Mononuclear cell (primary cell): ENCODE data around the gene CYP3A5. TPM values are rescaled to one million over a fixed set of nuclear protein-coding genes. Genes with fewer than 3 reads are reported as not detected.
"Not testable (repeated sequence)": the region's sequence is repeated elsewhere in the genome, so short reads cannot be mapped to it uniquely, and the experiment has no call there.

ENCODE experiments used
- H3K27me3 ChIP-seq: 2 replicates; pipeline ENCODE4 v1.6.0; 2011; ENCODE audit warnings: low read length, control low read depth; ENCODE audit not compliant: insufficient read depth
- H3K4me1 ChIP-seq: 2 replicates; pipeline ENCODE4 v1.5.1; 2011; ENCODE audit warnings: mild to moderate bottlenecking, low read length, control low read depth; ENCODE audit not compliant: insufficient read depth
- H3K4me3 ChIP-seq: 2 replicates; pipeline ENCODE4 v1.5.1; 2011; ENCODE audit warnings: mild to moderate bottlenecking, low read length, moderate library complexity
- H3K9me3 ChIP-seq: 2 replicates; pipeline ENCODE4 v1.5.1; 2011; ENCODE audit warnings: low read depth, mild to moderate bottlenecking, control low read depth, low read length
- total RNA-seq: library from RNA; depleted of rRNA; stranded (reverse); fragments of >200 nt; gene quantifications from one replicate; pipeline ENCODE4 v1.2.3, GENCODE V29; 2012

CYP3A5 gene
- total RNA-seq, 1 donor = 0.10 TPM

- Histone ChIP-seq H3K27me3 (no peaks in the 10 kb centered on the region), H3K9me3 (no peaks in the 10 kb centered on the region), H3K4me1 (no peaks in the 10 kb centered on the region), H3K4me3 (no peak overlapping the region)
These were observed 13.8 kb downstream of the CYP3A5 start for GRCh38 chr7:99666013-99666395.

GRCh38 chr7:99665312-99666012, 14.3 kb downstream of the CYP3A5 start:
- Histone ChIP-seq H3K27me3 (no peaks in the 10 kb centered on the region), H3K4me3 (no peak overlapping the region), H3K4me1 (no peaks in the 10 kb centered on the region), H3K9me3 (no peaks in the 10 kb centered on the region)

GRCh38 chr7:99657879-99658278, 21.9 kb downstream of the CYP3A5 start:
- H3K4me3 ChIP-seq, H3K9me3 ChIP-seq, H3K27me3 ChIP-seq, H3K4me1 ChIP-seq: not testable (repeated sequence)

GRCh38 chr7:99654626-99655025, 25.2 kb downstream of the CYP3A5 start:
- H3K27me3 ChIP-seq, H3K4me1 ChIP-seq, H3K9me3 ChIP-seq, H3K4me3 ChIP-seq: not testable (repeated sequence)

DNA sequence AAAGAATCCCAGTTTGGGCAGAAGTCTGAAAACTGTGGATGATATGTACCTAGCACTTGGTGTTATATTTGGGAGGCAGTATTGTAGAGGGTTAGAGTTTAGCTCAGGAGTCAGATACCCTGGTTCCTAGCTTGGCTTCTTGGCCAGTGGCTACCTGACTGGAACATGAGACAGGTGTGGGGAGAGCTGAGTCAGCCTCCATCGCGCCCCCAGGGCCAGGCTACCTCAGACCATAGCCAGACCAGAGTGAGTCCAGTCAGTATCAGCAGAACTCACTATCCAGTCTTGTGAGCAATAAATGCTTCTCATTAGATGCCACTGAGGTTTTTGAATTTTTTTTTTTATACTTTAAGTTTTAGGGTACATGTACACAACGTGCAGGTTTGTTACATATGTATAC, 26.0 kb downstream of the CYP3A5 start:
- H3K4me1 ChIP-seq = no peaks in the 10 kb centered on the region
- H3K27me3 ChIP-seq = no peaks in the 10 kb centered on the region
- H3K4me3 ChIP-seq = no peak overlapping the region
- no peaks in the 10 kb centered on the region for H3K9me3 ChIP-seq

DNA sequence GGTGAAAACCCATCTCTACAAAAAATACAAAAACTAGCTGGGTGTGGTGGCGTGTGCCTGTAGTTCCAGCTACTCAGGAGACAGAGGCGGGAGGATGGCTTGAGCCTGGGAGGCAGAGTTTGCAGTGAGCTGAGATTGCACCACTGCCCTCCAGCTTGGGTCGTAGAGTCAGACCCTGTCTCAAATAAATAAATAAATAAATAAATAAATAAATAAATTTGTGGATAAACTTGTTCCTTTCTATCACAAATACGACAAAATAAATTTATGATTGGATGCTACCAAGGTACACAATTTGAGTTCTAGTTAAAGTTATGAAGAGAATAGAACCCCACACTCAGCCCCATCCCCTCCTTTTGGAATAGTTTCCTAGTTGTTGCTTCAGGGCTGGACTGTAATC, 26.5 kb downstream of the CYP3A5 start:
- not testable (repeated sequence) for H3K4me1 ChIP-seq, H3K9me3 ChIP-seq, H3K4me3 ChIP-seq, H3K27me3 ChIP-seq

- no peaks in the 10 kb centered on the region for H3K27me3 ChIP-seq
- no peak overlapping the region for H3K4me3 ChIP-seq
- no peaks in the 10 kb centered on the region for H3K4me1 ChIP-seq
- H3K9me3 ChIP-seq = no peaks in the 10 kb centered on the region
These were observed 27.1 kb downstream of the CYP3A5 start for GRCh38 chr7:99652671-99653070.

GRCh38 chr7:99651290-99651689, 28.5 kb downstream of the CYP3A5 start:
- Histone ChIP-seq H3K27me3 (no peaks in the 10 kb centered on the region), H3K4me3 (no peak overlapping the region), H3K4me1 (no peaks in the 10 kb centered on the region), H3K9me3 (no peaks in the 10 kb centered on the region)

DNA sequence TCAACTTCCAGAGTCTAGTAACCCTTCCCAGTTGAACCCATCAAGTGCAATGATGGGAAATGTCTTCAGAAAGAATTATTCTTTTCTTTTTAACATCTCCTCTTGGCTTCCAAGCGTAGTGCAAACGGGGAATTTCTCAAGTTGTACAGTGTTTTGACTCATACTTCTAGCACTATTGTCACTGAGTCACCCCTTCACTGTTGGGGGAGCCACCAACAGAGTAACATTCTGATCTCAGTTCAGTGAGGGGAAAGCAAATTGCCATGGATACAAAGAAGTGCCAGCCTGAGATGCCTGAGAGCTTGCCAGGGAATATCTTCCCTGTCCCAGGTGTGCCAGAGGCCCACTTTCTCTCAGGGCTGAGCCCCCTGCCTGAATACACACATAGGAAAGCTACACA, 31.0 kb downstream of the CYP3A5 start:
- H3K4me1 ChIP-seq = no peaks in the 10 kb centered on the region
- H3K9me3 ChIP-seq = no peaks in the 10 kb centered on the region
- no peaks in the 10 kb centered on the region for H3K27me3 ChIP-seq
- no peak overlapping the region for H3K4me3 ChIP-seq

GRCh38 chr7:99645590-99645989, 34.2 kb downstream of the CYP3A5 start:
- no peaks in the 10 kb centered on the region for H3K27me3 ChIP-seq
- H3K4me1 ChIP-seq = no peaks in the 10 kb centered on the region
- no peaks in the 10 kb centered on the region for H3K9me3 ChIP-seq
- H3K4me3 ChIP-seq = no peak overlapping the region

- no peak overlapping the region for H3K4me3 ChIP-seq
- no peaks in the 10 kb centered on the region for H3K27me3 ChIP-seq
- no peaks in the 10 kb centered on the region for H3K4me1 ChIP-seq
- no peaks in the 10 kb centered on the region for H3K9me3 ChIP-seq
These were observed 35.4 kb downstream of the CYP3A5 start for GRCh38 chr7:99644431-99644830.

DNA sequence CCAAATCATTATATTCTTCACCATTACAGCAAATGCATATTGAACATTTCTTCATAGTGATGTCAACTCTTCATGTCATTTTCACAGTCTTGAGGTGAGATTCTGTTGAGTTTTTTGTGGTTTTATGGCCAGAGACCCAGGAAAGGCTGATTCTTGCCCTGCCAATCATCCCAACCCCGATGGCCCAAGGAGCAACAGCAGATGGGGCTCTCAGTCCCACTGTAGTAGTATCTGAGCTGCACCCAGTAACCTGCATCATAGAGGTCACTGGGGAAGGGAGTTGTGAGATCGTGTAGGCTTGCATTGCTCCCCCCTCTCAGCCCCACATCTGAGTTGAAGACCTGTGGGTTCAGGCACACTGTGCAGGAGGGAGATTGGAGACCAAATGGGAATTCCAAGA, 36.3 kb downstream of the CYP3A5 start:
- Histone ChIP-seq H3K4me1 (no peaks in the 10 kb centered on the region), H3K9me3 (no peaks in the 10 kb centered on the region), H3K4me3 (no peak overlapping the region), H3K27me3 (no peaks in the 10 kb centered on the region)

- no peaks in the 10 kb centered on the region for H3K27me3 ChIP-seq
- H3K9me3 ChIP-seq = no peaks in the 10 kb centered on the region
- H3K4me3 ChIP-seq = no peak overlapping the region
- peaks cover 5% of the 10 kb centered on the region for H3K4me1 ChIP-seq
These were observed 37.8 kb downstream of the CYP3A5 start for GRCh38 chr7:99642027-99642426.

DNA sequence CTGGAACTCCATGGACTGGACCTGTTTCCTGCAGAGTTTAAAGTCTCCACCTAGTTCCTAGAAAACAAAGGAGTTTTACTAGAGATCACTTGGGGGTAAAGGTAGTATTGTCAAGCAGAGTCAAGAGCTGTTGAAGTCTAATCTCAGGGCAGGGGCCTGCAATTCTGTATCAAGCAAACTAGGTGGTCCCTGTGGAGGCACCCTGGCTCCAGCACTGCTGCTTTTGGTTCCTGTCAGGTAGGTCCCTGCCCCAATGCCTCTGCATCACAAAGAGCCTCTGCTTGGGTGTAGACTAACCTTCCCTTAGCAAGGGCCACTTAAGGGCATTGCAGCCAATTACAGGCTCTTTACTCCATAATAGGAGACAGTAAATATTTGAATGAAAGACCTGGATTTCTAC, 40.5 kb downstream of the CYP3A5 start:
- no peak overlapping the region for H3K4me3 ChIP-seq
- H3K4me1 ChIP-seq = peaks cover 5% of the 10 kb centered on the region
- no peaks in the 10 kb centered on the region for H3K27me3 ChIP-seq
- no peaks in the 10 kb centered on the region for H3K9me3 ChIP-seq

- Histone ChIP-seq H3K27me3 (no peaks in the 10 kb centered on the region), H3K4me3 (no peak overlapping the region), H3K4me1 (peaks cover 5% of the 10 kb centered on the region), H3K9me3 (no peaks in the 10 kb centered on the region)
These were observed 41.1 kb downstream of the CYP3A5 start for GRCh38 chr7:99638731-99639130.

DNA sequence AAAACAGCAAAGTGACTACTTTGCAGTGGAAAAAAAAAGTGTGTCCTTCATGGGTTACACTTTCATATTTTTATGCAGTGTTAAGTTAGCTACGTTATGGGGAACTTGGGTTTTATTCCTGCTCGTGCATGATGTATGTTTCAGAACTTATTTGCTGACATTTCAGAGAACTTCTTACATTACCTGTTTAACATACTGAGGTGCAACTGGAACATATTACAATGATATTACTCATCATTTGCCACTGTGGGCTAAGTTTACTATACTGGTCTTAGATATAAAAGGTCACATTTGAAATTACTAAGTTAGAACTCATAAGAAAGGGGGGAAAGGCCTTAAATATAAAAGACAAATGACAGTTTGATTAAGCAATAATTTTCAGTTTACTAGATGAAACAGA, 42.4 kb downstream of the CYP3A5 start:
- not testable (repeated sequence) for H3K4me3 ChIP-seq, H3K27me3 ChIP-seq, H3K4me1 ChIP-seq, H3K9me3 ChIP-seq
